H1 (cell line): ENCODE data around the gene ADGRB2. TPM values are rescaled to one million over a fixed set of nuclear protein-coding genes. Genes with fewer than 3 reads are reported as not detected.

ENCODE experiments used
- CTCF ChIA-PET: fragments of 300-600 bp; sonication (Branson Sonifier 250); formaldehyde crosslinking; loops from one replicate; lab custom pipeline; 2021; ENCODE audit not compliant: partially characterized antibody; lab: Charles Lee
- POLR2A ChIA-PET: fragments of 300-600 bp; sonication (Branson Sonifier 250); formaldehyde crosslinking; loops from one replicate; lab custom pipeline; 2021; ENCODE audit warnings: inconsistent platforms; ENCODE audit not compliant: partially characterized antibody; lab: Charles Lee
- DNase-seq, 2 experiments: peaks; one replicate each; pipeline versions ENCODE4 v3.0.0 to v3.0.0-alpha.2; 2010 to 2022; ENCODE audit warnings: low spot score in 2 of 2, low read depth in 1 of 2, mixed read lengths in 1 of 2
- FAIRE-seq: peaks from 2 replicates; lab custom pipeline; 2011; peaks lifted over from hg19 to GRCh38; lab: Jason Lieb, UNC
- H2AFZ ChIP-seq: 2 replicates; pipeline ENCODE4 v1.8.1; 2012; ENCODE audit warnings: low read length, inconsistent platforms
- H2AK5ac ChIP-seq: 2 replicates; pipeline ENCODE4 v1.6.1; 2013; ENCODE audit warnings: low read depth, low read length
- H2BK120ac ChIP-seq: replicated peaks from 2 replicates; pipeline ENCODE3; 2013; ENCODE audit warnings: low read depth, low read length, inconsistent platforms
- H2BK12ac ChIP-seq: 2 replicates; pipeline ENCODE4 v1.6.1; 2013; ENCODE audit warnings: low read depth, low read length
- H2BK15ac ChIP-seq: 2 replicates; pipeline ENCODE4 v1.6.1; 2013; ENCODE audit warnings: low read length
- H2BK20ac ChIP-seq: 2 replicates; pipeline ENCODE4 v1.6.1; 2013; ENCODE audit warnings: low read length
- H2BK5ac ChIP-seq: 2 replicates; pipeline ENCODE4 v1.6.1; 2013; ENCODE audit warnings: low read depth, low read length
- H3K14ac ChIP-seq: 2 replicates; pipeline ENCODE4 v1.6.1; 2013; ENCODE audit warnings: inconsistent platforms; ENCODE audit not compliant: insufficient read length
- H3K18ac ChIP-seq: 2 replicates; pipeline ENCODE4 v1.6.1; 2013; ENCODE audit warnings: low read length; ENCODE audit errors: extremely low read depth
- H3K23ac ChIP-seq: 2 replicates; pipeline ENCODE4 v1.6.1; 2013; ENCODE audit warnings: inconsistent platforms; ENCODE audit not compliant: insufficient read length
- H3K23me2 ChIP-seq: 2 replicates; pipeline ENCODE4 v1.6.1; 2013; ENCODE audit warnings: low read depth, low read length
- H3K27ac ChIP-seq: 2 replicates; pipeline ENCODE4 v1.6.1; 2011; ENCODE audit warnings: low read depth, low read length, inconsistent platforms
- H3K27me3 ChIP-seq, 4 experiments: replicated peaks in 1 of 4; 1 replicate in 1 of 4; 2 replicates in 3 of 4; pipeline versions ENCODE4 v1.6.1 to v1.8.1; 2011 to 2013; ENCODE audit warnings: low read length in 3 of 4, mild to moderate bottlenecking in 3 of 4, inconsistent platforms in 2 of 4, mixed read lengths in 2 of 4, moderate library complexity in 1 of 4; ENCODE audit not compliant: control insufficient read depth in 3 of 4, insufficient read depth in 3 of 4; ENCODE audit errors: extremely low read depth in 1 of 4
- H3K36me3 ChIP-seq, 4 experiments: 2 replicates each; pipeline versions ENCODE4 v1.6.1 to v1.8.1; 2011 to 2013; ENCODE audit warnings: mild to moderate bottlenecking in 4 of 4, low read length in 3 of 4, moderate library complexity in 2 of 4, control low read depth in 1 of 4, inconsistent platforms in 1 of 4; ENCODE audit not compliant: insufficient read depth in 4 of 4, control insufficient read depth in 2 of 4
- H3K4ac ChIP-seq: replicated peaks from 2 replicates; pipeline ENCODE3; 2013; ENCODE audit warnings: low read length, low read depth, mixed read lengths, inconsistent platforms; ENCODE audit not compliant: insufficient read length
- H3K4me1 ChIP-seq, 4 experiments: replicated peaks in 1 of 4; 1 replicate in 1 of 4; 2 replicates in 3 of 4; pipeline versions ENCODE4 v1.6.1 to v1.8.1; 2011 to 2013; ENCODE audit warnings: low read length in 3 of 4, inconsistent platforms in 2 of 4, mixed read lengths in 1 of 4; ENCODE audit not compliant: insufficient read depth in 4 of 4, control insufficient read depth in 3 of 4
- H3K4me2 ChIP-seq, 2 experiments: 2 replicates each; pipeline versions ENCODE4 v1.6.1 to v1.8.1; 2011 to 2013; ENCODE audit warnings: low read depth in 2 of 2, low read length in 2 of 2, control low read depth in 1 of 2, inconsistent platforms in 1 of 2, mild to moderate bottlenecking in 1 of 2; ENCODE audit not compliant: insufficient read depth in 1 of 2
- H3K4me3 ChIP-seq, 4 experiments: fragments of 200-600, 300-600 bp in 1 of 4; sonication (generic), shearing (Covaris generic), sonication (Bioruptor Twin) in 1 of 4; 2 replicates each; pipeline versions ENCODE4 v1.5.1 to v1.8.1; 2011 to 2016; ENCODE audit warnings: low read length in 4 of 4, low read depth in 3 of 4, control low read depth in 2 of 4, inconsistent platforms in 2 of 4, mild to moderate bottlenecking in 2 of 4, mixed read lengths in 1 of 4, moderate library complexity in 1 of 4; ENCODE audit not compliant: insufficient read depth in 2 of 4; ENCODE audit errors: extremely low read depth in 1 of 4
- H3K56ac ChIP-seq: replicated peaks from 2 replicates; pipeline ENCODE3; 2013; ENCODE audit warnings: low read depth, mild to moderate bottlenecking, mixed read lengths, low read length, inconsistent platforms; ENCODE audit not compliant: insufficient read length
- H3K79me1 ChIP-seq: 2 replicates; pipeline ENCODE4 v1.6.1; 2013; ENCODE audit warnings: low read depth, low read length, control low read depth
- H3K79me2 ChIP-seq, 2 experiments: 2 replicates each; pipeline versions ENCODE4 v1.6.1 to v1.8.1; 2012 to 2013; ENCODE audit warnings: low read length in 2 of 2, mild to moderate bottlenecking in 2 of 2, inconsistent platforms in 1 of 2; ENCODE audit not compliant: insufficient read depth in 2 of 2, control insufficient read depth in 1 of 2
- H3K9ac ChIP-seq, 4 experiments: replicated peaks in 1 of 4; 1 replicate in 1 of 4; 2 replicates in 3 of 4; pipeline versions ENCODE4 v1.6.1 to v1.8.1; 2011 to 2013; ENCODE audit warnings: low read depth in 3 of 4, low read length in 3 of 4, control low read depth in 2 of 4, mild to moderate bottlenecking in 2 of 4, moderate library complexity in 2 of 4, inconsistent platforms in 1 of 4; ENCODE audit errors: extremely low read depth in 1 of 4
- H3K9me3 ChIP-seq, 2 experiments: 2 replicates each; pipeline versions ENCODE4 v1.6.1 to v1.8.1; 2012 to 2013; ENCODE audit warnings: mild to moderate bottlenecking in 2 of 2, moderate library complexity in 2 of 2, control low read depth in 1 of 2, inconsistent platforms in 1 of 2, low read depth in 1 of 2, low read length in 1 of 2, mixed read lengths in 1 of 2; ENCODE audit not compliant: insufficient read depth in 2 of 2
- H4K20me1 ChIP-seq, 2 experiments: replicated peaks in 1 of 2; 2 replicates each; pipeline versions ENCODE3 to v1.8.1; 2011 to 2013; ENCODE audit warnings: inconsistent platforms in 2 of 2, low read length in 2 of 2, mild to moderate bottlenecking in 1 of 2; ENCODE audit not compliant: insufficient read depth in 2 of 2, control insufficient read depth in 1 of 2
- H4K5ac ChIP-seq: 2 replicates; pipeline ENCODE4 v1.6.1; 2013; ENCODE audit warnings: low read length, low read depth, mixed read lengths, inconsistent platforms; ENCODE audit not compliant: insufficient read length
- H4K8ac ChIP-seq: 2 replicates; pipeline ENCODE4 v1.8.0; 2013; ENCODE audit warnings: mild to moderate bottlenecking, moderate library complexity, low read length, inconsistent platforms; ENCODE audit not compliant: insufficient read depth; ENCODE audit errors: extremely low read depth
- H4K91ac ChIP-seq: replicated peaks from 2 replicates; pipeline ENCODE3; 2013; ENCODE audit warnings: low read length, mixed read lengths, inconsistent platforms; ENCODE audit not compliant: insufficient read length
- BRCA1 ChIP-seq: IDR thresholded peaks from 2 replicates; pipeline ENCODE4 v1.6.1; 2012; ENCODE audit warnings: low read depth, low read length, improper control_type of control experiment
- CEBPB ChIP-seq: IDR thresholded peaks from 2 replicates; pipeline ENCODE4 v1.6.1; 2012; ENCODE audit warnings: low read depth, low read length
- CTBP2 ChIP-seq: IDR thresholded peaks from 2 replicates; pipeline ENCODE4 v1.7.0; 2011; ENCODE audit warnings: borderline replicate concordance, mild to moderate bottlenecking, moderate library complexity, mixed read lengths, low read length; ENCODE audit not compliant: insufficient read depth, insufficient read length
- FOSL1 ChIP-seq: IDR thresholded peaks from 2 replicates; pipeline ENCODE4 v1.6.1; 2011; ENCODE audit warnings: mild to moderate bottlenecking, low read depth, low read length, moderate library complexity; ENCODE audit not compliant: insufficient read depth
- JUN ChIP-seq: IDR thresholded peaks from 2 replicates; pipeline ENCODE4 v1.6.1; 2011; ENCODE audit warnings: low read depth, mild to moderate bottlenecking, improper control_type of control experiment, low read length
- MAFK ChIP-seq: IDR thresholded peaks from 2 replicates; pipeline ENCODE4 v1.6.1; 2012; ENCODE audit warnings: low read depth, mild to moderate bottlenecking, improper control_type of control experiment, low read length
- MAX ChIP-seq: IDR thresholded peaks from 2 replicates; pipeline ENCODE4 v1.6.1; 2012; ENCODE audit warnings: inconsistent platforms
- NRF1 ChIP-seq: IDR thresholded peaks from 2 replicates; pipeline ENCODE4 v1.6.1; 2011; ENCODE audit warnings: mild to moderate bottlenecking, low read depth, low read length, improper control_type of control experiment
- PHF8 ChIP-seq: fragments of 200-600 bp; sonication (generic); conservative IDR thresholded peaks from 2 replicates; pipeline ENCODE4 v1.7.1; 2012; ENCODE audit warnings: low read depth, mild to moderate bottlenecking, inconsistent platforms, low read length, moderate library complexity
- POLR2A ChIP-seq, 2 experiments: IDR thresholded peaks; 1 replicate in 1 of 2; 2 replicates in 1 of 2; pipeline ENCODE4 v1.6.1; 2011; ENCODE audit warnings: low read depth in 2 of 2, low read length in 2 of 2, mild to moderate bottlenecking in 2 of 2; ENCODE audit errors: control extremely low read depth in 1 of 2
- RAD21 ChIP-seq, 2 experiments: IDR thresholded peaks in 1 of 2; conservative IDR thresholded peaks in 1 of 2; 2 replicates each; pipeline ENCODE4 v1.6.1; 2011; ENCODE audit warnings: low read depth in 2 of 2, low read length in 2 of 2, improper control_type of control experiment in 1 of 2, inconsistent platforms in 1 of 2, mild to moderate bottlenecking in 1 of 2, moderate library complexity in 1 of 2
- RFX5 ChIP-seq: IDR thresholded peaks from 2 replicates; pipeline ENCODE4 v1.6.1; 2011; ENCODE audit warnings: low read depth, low read length, improper control_type of control experiment, borderline replicate concordance
- TEAD4 ChIP-seq: IDR thresholded peaks from 2 replicates; pipeline ENCODE4 v1.6.1; 2012; ENCODE audit warnings: low read depth, low read length, inconsistent platforms, mixed read lengths
- WGBS, 2 experiments: shearing (Covaris generic) in 1 of 2; methylation state at CpG; one replicate each; pipeline versions ENCODE4 v1.1.6 to v1.1.7; 2013 to 2015; ENCODE audit warnings: low lambda C conversion rate in 2 of 2, mixed read lengths in 2 of 2, inconsistent platforms in 1 of 2, low coverage in 1 of 2, missing lambda C conversion rate in 1 of 2; ENCODE audit not compliant: insufficient replicate concordance in 2 of 2, insufficient coverage in 1 of 2, insufficient read length in 1 of 2; ENCODE audit errors: extremely low coverage in 1 of 2, missing lambda C conversion rate in 1 of 2; 5-methylcytosine and 5-hydroxymethylcytosine counted together
- polyA plus RNA-seq, 7 experiments: library from polyadenylated mRNA; depleted of rRNA in 3 of 7; stranded (reverse) in 5 of 7; unstranded in 2 of 7; fragments of >200 nt in 5 of 7; fragments of 200-250 nt in 2 of 7; gene quantifications; 1 replicate in 5 of 7; 2 replicates in 1 of 7; 4 replicates in 1 of 7; pipeline versions ENCODE4 v1.2.1 to v1.2.3, GENCODE V29; 2011 to 2013; ENCODE audit warnings: missing spikeins in 2 of 7, mixed read lengths in 2 of 7
- total RNA-seq: library from RNA; stranded (reverse); fragmentation: NEBNext Ultra II Directional; extraction: Animal tissue kit (Norgen Biotek cat#: 25700); gene quantifications from 2 replicates; pipeline ENCODE4 v1.2.1, GENCODE V29; 2021

ADGRB2 gene
- total and polyA plus RNA-seq, 2 of the 8 experiments (the other 6 are each of a cell fraction or from before 2014, with no cell fraction given) = 15.6 to 26.2 TPM

- CTCF ChIA-PET = interaction anchor here (0.7 to 7.5 kb wide), 7 partner anchors 8 to 94 kb away, joined by 3 to 48 read pairs (median 4); partner anchors contain the start of gene COL16A1
Observed at GRCh38 chr1:31694964-31695313, 69.2 kb downstream of the ADGRB2 start.

More at GRCh38 chr1:31694964-31695313, 69.2 kb downstream of the ADGRB2 start:
- H2BK120ac ChIP-seq = no peak overlapping the region
- H4K91ac ChIP-seq = no peak overlapping the region
- H4K5ac ChIP-seq = no peak overlapping the region
- H3K9ac ChIP-seq = no peak overlapping the region
- H2AK5ac ChIP-seq = no peak overlapping the region
- H3K27ac ChIP-seq = no peak overlapping the region
- DNase-seq (no peak), FAIRE-seq (no peak)
- H3K23ac ChIP-seq = no peak overlapping the region
- no peak overlapping the region for H2AFZ ChIP-seq
- H2BK20ac ChIP-seq = no peak overlapping the region
- peak overlapping the region; percentile 80; the same call in 1 of the 2 replicates for H2BK12ac ChIP-seq
- TF ChIP-seq POLR2A (IDR thresholded peaks at IDR 0.05; ENCODE audit: control extremely low read depth in 1 of 2, low read depth in 2 of 2, low read length in 2 of 2) = no peak
- TF ChIP-seq JUN = no peak
- TF ChIP-seq TEAD4 = no peak
- no peak for TF ChIP-seq MAFK
- TF ChIP-seq NRF1 = no peak
- no peak for TF ChIP-seq FOSL1
- no peak for TF ChIP-seq CTBP2
- no peak for TF ChIP-seq PHF8
- TF ChIP-seq MAX = no peak
- TF ChIP-seq BRCA1 = no peak
- TF ChIP-seq RFX5 = no peak
- TF ChIP-seq CEBPB = no peak
- no peak for TF ChIP-seq RAD21 (IDR thresholded peaks at IDR 0.05 in 1 of 2, conservative IDR thresholded peaks at IDR 0.05 in 1 of 2; ENCODE audit: low read depth in 2 of 2, low read length in 2 of 2)
- H3K4me1 ChIP-seq = no peaks in the 10 kb centered on the region; a peak in 1 of 7 replicates
- peak overlapping the region; percentile 16 for H2BK5ac ChIP-seq
- no peak overlapping the region for H3K4me3 ChIP-seq
- H2BK15ac ChIP-seq = no peak overlapping the region
- H3K79me1 ChIP-seq = no peaks in the 10 kb centered on the region
- H3K23me2 ChIP-seq = no peaks in the 10 kb centered on the region
- POLR2A ChIA-PET = interaction anchor here (0.7 to 2.6 kb wide), 4 partner anchors 8 to 17 kb away, joined by 3 to 11 read pairs (median 4); partner anchors contain the start of gene COL16A1
- H3K18ac ChIP-seq = no peak overlapping the region
- no peak overlapping the region for H4K8ac ChIP-seq
- no peak overlapping the region for H3K4me2 ChIP-seq
- H3K4ac ChIP-seq = no peak overlapping the region
- H3K79me2 ChIP-seq = no peaks in the 10 kb centered on the region
- no peaks in the 10 kb centered on the region for H3K27me3 ChIP-seq
- H3K14ac ChIP-seq = no peak overlapping the region
- H3K9me3 ChIP-seq = no peaks in the 10 kb centered on the region
- no peaks in the 10 kb centered on the region for H4K20me1 ChIP-seq
- 93% methylated on average over 8 of the region's 8 CpGs; no CpG with 5 or more reads in 1 of the 2 experiments for WGBS, 2 experiments
- H3K56ac ChIP-seq = no peak overlapping the region
- no peaks in the 10 kb centered on the region for H3K36me3 ChIP-seq
